NCI-H1417 treated with DMSO at 0.1 percent for 48 hours (cell line): ENCODE data around the gene TMEM63C.

Experiments
- DNase-seq: peaks from one replicate; lab custom pipeline; 2025; lab: John Stamatoyannopoulos, UW

The TMEM63C gene

DNA sequence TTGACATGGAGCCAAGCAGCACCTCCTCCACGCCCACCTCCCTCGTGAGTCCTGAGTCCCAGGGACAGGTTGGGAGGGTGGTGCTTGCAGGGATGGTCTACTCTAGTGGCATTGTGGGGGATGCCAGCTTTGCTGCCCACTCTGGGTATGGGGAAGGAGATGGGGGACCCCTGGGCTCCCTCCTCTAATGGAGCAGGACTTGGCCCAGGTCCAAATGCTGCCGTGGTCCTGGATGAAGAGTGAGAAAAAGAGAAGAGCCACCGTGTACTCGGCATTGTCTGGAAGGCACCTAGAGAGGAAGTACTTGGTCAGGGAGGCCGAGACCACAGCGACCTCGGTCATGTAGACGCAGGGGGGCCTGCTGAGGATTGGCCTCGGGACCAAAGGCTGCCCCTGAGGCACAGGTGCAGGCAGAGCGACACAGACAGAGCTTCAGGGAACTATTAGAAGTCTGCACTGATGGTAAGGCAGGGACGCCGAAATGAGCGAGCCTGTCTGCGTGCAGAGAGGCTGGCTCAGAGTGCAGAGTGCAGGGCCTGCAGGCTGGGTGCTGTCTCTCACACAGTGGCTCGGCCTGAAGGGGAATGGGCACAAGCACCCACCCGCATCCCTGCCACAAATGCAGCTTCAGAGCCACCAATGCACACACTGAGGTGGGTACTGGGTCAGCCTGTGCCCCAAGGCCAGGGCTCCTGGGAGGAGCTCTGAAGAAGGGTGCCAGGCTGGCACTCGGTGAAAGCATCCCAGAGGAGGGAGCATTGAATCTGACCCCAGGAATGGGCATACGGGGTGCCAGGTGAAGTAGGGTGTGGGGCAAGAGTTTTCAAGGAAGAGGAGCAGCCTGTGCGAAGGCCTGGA is 72.0 kb downstream of the TMEM63C start:
- DNase-seq = no peak

GRCh38 chr14:77256694-77257093 is 75.1 kb downstream of the TMEM63C start:
- no peak for DNase-seq

DNA sequence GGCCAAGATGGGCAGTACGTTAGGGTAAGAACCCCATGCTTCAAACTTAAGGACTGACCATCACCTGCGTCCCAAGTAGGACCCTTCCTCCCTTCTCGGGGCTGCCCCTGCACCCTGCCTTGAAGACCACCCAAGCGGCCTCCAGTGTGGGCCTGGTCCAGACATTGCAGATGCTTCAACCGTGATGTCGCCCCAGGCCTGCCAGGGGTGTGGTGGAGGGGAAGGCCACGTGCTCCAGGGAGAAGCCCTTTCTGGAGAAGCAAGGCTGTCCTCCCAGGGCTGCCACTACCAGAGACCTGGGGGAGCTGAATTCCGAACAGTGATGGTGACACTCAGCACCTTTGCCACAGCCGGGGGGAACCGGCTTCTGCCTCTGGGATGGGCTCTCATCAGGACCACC is 76.1 kb downstream of the TMEM63C start:
- no peak for DNase-seq

DNA sequence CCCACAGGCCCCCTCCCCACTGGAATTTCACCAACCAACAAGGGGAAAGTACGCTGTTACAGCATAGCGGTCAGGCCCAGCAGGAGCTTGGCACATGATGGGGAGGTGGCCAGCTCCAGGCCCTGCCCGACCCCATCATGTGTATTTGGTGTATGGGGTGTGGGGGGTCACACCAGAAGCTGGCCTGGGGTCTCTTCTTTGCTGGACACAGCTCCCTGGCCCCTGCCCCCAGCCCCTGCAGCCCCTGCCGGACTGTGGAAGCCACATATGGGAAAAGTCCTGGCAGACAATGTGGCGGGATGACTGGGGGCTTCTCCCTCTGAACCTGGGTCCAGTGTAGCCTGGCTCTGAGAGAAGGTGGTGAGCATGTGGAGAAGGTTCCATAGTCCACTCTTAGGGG is 77.0 kb downstream of the TMEM63C start:
- DNase-seq = no peak

DNA sequence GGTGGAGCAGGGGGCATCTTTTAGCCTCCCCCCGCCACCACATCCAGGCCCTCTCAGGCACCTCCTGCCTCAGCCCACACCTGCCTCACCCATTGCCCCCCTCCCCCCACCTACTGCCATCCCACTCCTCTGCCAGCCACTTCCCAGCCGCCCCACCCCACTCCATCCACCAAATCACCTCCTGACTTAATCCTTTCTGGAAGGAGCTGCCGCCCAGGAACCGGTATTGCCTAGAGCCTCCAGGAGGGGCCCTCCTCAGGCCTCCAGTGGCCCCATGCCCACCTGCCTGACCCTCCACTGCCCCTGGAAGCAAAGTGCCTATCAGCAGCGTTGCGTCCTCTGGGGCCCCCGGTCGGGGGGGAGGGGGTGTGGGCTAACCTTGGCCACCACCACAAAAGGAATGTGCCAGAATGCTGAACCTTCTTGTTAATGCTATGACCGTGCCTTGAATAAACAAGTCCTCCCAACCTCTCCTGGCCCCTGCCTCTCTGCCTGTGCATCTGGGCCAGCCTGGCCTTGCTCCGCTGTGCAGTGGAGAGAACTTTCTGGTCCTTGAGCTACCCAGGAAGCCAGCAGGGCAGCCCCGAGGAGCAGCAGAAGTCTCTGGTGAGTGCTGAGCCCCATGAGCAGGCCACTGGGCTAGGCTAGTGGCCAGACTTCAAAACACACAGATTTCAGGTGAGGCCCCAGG is 77.6 kb downstream of the TMEM63C start:
- DNase-seq = no peak

DNA sequence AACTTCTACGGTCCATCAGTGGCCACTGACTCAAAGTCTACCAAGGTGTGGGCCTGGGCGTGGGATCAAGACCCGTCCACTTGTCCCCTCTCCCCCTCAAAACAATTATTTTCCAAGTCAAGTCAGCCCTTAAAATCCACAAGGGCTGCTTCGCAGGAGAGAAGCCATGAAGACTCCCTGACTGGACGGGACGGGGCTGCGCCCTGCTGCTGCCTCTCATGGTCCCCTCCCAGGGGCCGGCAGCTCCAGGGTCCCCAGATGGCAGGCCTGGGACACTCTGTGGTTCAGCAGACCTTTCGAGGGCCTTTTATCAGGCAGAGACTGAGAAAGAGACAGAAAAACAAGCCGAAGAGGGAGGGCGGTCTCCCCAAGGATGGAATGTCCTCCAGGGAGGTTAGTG is 78.6 kb downstream of the TMEM63C start:
- no peak for DNase-seq

GRCh38 chr14:77260631-77261030 is 79.0 kb downstream of the TMEM63C start:
- DNase-seq = no peak

DNA sequence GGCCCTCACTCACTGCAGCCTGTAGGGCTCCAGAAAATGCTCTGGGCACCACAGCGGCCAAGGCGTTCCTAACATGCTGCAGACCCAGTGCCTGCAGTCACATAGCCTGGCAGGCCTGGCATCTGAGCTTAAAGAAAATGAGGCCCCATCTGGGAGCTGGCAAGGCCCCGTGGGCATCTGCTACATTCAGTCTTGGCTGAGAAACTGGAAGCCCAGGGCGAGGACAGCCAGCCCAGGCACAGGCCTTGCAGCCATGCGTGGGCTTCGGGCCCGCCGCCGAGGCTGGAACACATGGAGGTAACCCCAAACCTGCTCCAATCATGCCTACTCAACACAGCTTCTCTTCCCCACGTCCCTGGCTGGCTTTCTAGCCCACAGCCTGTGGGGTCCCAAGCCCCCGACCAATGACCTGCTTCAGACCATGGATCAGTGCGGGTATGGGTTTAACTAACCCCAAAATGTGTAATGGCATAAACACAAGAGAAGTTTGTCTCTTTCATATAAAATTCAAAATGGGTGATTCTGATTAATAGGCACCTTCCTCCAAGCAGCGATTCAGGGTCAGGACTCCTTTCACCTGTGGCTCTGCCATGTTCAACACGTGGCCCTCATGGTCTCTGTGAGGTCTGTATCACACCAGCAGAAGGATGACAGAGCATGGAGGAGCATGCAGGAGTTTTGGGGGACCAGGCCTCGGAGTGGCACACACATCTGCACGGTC is 83.0 kb downstream of the TMEM63C start:
- DNase-seq = no peak

- DNase-seq = no peak
These were observed 83.6 kb downstream of the TMEM63C start for GRCh38 chr14:77265187-77265515.

DNA sequence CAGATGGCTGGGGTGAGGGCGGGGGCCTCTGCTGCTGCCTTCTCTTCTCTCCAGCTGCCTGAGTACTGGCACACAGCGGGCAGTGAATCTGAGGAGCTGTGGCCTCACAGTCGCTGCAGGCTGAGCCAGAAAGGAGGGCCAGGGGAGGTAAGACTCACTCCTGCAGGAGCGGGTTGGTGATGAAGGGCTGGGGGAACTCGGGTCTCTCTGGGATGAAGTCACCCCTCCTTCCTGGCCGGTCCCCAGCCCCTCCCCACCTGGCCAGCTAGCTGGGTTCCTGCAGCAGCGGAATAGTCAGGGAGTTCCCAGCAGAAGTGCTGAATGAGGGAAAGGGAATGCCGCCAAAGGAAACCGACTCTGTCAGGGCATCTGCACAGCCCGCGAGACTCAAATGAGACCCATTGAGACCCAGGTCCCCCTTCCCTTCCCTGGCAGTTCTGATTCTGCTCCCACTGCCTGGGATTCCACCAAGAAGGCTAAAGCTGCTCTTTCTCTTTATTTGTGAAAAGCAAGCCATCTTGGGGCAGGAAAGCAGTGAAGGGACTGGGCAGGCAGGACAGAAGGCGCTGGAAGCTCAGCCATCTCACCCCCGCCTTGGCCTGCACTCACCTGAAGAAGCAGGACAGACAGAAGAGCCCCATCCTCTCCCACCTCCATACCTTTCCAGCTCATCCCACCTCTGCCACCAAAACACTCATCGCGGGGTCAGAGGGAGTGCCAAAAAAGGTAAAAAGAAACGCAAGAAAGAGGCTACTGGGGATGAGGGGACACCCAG is 84.2 kb downstream of the TMEM63C start:
- DNase-seq = no peak

- DNase-seq = no peak
These were observed 84.7 kb downstream of the TMEM63C start for GRCh38 chr14:77266336-77266735.

DNA sequence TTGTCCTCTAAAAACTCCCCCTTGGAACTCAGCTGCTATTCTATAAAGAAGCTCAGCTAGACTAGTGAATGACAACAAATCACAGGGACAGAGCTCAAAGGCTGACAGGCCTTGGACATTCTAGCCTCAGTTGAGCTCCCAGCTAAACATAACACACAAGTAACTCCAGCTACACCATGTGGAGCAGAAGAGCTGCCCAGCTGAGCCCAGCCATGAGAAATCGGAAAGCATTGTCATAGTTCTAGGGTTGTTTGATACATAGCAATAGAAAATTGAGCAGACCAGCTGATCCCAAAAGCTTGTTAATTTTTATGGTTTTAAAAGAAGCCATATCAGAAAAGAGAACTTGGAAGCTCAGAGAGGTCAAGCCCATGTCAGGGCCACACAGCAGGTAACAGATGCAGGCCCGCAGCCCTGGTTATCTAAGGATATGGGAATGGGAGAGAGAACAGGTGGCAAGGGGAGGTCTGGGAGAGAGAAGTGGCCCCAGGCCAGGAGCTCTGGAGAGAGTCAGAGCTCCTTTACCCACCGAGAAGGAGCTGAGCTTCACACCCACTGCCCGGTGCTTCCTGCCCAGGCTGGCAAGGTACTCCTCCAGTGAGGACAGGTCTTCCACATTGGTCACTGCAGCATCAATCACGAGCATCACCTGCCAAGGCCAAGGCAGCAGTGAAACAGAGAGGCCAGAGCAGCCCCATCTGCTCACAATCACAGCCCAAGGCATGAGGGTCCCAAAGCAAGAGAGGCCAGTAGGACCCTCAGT is 86.5 kb downstream of the TMEM63C start:
- DNase-seq = no peak

- DNase-seq = peak; percentile 31
These were observed 87.5 kb downstream of the TMEM63C start for GRCh38 chr14:77268989-77269600.

DNA sequence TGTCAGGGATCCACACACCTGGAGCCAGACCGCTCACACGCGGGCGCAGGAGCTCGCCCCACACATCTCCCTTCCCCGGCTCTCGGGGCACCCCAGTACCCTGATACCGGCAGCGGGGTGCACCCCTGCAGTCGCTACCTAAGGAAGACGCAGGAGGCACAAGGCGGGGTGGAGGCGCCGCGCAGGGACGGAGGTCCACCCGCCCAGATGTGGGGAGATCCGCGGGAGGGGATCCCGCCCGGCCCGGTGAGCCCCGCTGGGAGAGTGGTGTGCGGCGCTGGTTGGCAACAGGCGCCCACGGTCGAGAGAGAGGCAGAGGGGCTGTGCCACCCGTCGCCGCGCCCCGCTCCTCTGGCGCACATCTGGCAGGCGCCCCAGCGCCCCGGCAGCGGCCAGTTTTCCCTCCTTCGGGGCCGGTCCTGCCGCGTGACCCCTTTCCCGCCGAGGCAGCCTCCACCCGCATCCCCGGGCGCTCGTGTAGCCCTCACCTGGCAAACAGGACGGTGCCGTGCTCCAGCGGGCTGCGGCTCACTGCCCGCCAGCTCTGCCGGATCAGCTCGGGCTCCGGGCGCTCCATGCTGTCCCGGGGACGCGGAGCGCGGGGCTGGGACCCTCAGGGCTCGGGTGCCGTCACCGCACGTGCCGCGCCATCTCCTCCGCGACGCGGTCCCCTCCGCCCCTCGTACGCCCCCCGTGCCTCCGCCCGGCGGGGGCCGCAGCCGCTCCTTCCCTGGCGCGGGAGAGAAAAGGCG is 88.9 kb downstream of the TMEM63C start:
- no peak for DNase-seq

- DNase-seq = no peak
These were observed 89.6 kb downstream of the TMEM63C start, which contains the start of gene NGB for GRCh38 chr14:77271113-77271710. Gene NGB (minus strand): TSS chr14:77271206. CDS start chr14:77270937, 269 bp downstream.

DNA sequence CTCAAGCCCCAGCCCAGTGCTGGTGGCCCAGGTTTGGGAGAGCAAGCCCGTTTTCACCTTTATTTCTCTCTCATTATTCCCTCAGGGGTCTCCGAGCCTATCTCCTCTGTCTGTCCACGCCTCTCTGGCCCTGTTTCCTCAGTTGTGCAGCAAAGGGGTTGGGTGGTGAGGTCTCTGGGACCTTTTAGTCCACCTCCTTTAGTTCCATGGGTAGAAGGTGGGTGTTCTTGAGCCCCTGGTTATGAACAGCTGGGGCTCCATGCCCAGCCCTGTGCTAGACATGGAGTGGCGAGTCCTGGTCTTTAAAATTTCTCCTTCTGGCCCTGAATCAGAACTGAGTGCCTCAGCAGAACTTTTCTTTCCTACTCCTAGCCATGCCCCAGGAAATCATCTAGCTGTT is 90.7 kb downstream of the TMEM63C start:
- no peak for DNase-seq

DNA sequence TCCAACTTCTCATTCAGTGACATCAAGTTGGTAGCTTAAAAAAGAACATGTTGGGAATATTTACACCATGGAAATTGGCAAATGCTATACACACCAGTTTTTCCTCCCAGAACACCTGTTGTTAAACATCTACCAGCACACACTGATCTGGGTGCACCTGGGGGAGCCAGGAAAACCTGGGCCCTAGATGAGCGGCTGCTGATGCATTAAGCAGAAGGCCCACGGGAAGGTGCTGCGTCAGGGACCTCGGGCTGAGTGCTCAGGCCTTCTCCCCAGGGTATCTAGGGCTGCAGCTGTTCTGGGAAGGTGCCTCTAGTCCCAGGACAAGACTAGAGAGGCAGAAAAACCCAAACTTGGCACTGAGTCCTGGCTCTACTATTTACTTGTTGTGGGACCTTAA is 92.2 kb downstream of the TMEM63C start:
- DNase-seq = no peak

DNA sequence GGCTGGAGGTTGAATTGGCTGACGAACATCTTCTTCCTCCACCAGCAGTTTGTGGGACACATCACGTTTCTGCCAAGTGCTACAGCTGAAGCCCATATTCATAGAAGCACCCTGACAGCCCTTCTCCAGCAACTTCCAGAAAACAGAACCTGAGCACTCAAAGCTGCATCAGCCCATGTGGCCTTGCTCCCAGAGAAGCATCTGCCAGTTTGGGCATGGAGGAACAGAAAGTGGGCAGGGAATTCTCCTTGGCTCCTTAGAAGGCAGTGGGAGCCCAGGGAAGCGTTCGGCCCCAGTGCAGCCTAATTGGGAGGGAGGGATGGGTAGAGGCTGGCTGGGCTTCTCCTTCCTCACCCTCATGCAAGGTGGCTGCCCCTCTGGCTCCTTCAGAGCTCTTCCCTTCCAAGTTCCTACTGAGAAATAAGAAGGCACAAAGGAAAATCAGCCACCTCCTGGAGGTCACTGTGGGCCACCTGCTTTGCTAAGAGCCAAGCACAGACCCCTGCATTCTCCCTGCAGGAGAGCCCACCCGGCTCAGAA is 93.5 kb downstream of the TMEM63C start:
- DNase-seq = no peak

- no peak for DNase-seq
These were observed 94.0 kb downstream of the TMEM63C start for GRCh38 chr14:77275601-77276017.
